NCI-H748 treated with DMSO at 0.1 percent for 48 hours (cell line): ENCODE measurements around the gene CPNE7.

Source experiments
- DNase-seq: peaks from one replicate; lab custom pipeline; 2025; lab: John Stamatoyannopoulos, UW

The CPNE7 gene

GRCh38 chr16:89604764-89605163 is 29.2 kb downstream of the CPNE7 start:
- DNase-seq = no peak

- no peak for DNase-seq
Measured at GRCh38 chr16:89605186-89605970, 29.8 kb downstream of the CPNE7 start.

DNA sequence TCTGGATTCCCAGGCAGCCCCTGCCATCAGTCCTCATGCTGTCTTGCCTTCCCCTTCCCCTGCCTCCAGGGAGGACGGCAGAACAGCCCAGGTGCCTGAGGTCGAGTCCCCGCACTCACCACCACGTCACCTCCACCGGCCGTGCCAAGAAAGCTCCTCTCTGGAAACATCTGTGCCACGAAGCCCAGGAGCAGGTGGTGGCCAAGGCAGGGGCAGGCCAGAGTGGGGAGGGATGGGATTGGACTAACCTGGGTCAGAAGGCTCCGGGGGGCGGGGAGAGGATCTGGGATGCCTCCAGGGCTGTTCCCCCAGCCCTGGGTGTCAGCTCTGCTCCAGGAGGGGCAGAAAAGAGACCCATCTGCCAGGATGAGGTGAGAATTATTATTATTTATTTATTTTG is 30.4 kb downstream of the CPNE7 start:
- no peak for DNase-seq

DNA sequence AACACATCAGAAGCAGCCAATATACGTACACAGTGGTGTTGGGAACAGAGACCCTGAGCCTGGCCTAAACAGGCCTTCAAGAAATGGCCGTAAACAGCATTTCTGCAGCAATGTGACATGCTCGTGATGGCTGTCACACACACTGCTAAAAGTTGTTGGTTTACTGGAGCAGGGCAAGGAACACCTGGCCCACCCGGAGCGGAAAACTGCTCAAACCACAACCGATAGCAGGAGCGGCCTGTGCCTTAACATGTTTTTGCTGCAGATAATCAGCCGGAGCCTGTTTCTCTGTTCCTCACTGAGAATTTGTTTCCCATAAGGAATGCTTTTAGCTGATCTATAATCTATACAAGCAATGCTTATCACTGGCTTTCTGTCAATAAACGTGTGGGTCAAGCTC is 31.9 kb downstream of the CPNE7 start:
- no peak for DNase-seq

DNA sequence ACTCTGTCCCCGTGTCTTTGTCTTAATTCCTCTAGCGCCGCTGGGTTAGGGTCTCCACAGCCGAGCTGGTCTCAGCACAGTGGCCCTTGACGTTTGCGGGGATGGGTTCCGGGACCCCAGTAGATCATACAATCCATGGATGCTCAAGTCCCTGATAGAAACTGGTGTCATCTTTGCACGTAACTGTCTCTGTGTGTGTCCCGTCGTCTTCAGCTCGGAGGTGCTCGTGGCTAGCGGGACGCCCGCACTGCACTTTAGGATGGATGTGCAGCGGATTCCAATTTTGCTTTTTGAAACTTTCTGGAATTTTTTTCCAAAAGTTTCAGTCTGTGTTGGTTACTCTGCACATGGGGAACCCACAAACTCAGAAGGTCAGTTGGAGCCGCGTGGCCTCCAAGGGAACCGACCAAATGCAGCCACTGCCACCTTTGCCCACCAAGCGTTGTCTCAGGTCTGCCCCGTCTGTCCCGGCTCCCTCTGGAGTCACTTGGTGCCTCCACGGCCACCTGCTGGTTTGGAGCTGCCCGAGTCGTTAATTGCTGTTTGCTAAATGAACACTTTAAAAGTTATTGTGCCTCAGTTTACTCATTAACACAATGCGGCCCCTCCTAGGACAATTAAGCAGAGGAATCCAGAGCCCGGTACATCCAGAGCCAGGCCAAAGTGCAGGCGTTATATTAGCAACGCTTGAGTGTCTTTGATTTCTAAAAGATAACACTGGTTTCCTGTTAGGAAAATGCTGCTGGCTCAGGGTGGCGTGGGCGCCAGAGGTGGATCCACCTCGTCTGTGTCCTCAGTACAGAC is 32.6 kb downstream of the CPNE7 start:
- DNase-seq = no peak

- DNase-seq = no peak
Measured at GRCh38 chr16:89610108-89610453, 34.5 kb downstream of the CPNE7 start.

- no peak for DNase-seq
Measured at GRCh38 chr16:89612415-89613166, 37.0 kb downstream of the CPNE7 start.

DNA sequence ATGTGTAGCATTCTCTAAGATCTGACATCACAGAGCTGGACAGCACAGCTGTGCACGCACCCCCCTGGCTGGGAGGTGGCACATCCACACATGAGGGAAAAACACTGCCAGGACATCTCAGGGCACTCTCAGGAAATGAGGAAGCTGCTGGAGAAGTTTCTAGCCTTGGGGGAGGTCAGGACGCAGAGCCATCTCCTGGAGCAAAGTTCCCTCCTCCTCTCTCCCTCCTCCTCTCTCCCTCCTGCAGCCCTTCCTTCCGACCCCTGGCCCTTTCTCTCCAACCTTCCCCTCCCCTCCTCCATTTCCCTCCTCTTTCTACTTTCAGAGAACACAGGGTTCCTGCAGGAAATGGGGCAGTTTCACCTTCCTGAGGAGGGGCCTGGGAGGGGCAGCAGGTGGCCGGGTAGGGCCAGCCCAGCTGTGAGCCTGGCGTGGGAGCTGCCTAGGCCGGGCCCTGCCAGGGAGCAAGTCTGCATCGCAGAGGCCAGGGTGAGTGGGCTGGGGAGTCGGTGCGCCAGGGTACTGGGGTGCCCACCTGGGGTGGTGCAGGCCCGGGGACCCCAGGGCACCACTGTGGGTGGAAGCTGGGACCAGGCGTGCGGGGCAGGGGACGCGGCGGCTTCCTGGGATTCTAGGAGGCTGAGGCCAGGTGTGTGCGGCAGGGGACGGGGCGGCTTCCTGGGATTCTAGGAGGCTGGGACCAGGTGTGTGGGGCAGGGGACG is 37.8 kb downstream of the CPNE7 start, which contains the start of gene DPEP1:
DPEP1 (plus strand) TSS at position 412 of the 723 bp plus-strand sequence. CDS start 16,769 bp downstream, outside the sequence.
- no peak for DNase-seq

DNA sequence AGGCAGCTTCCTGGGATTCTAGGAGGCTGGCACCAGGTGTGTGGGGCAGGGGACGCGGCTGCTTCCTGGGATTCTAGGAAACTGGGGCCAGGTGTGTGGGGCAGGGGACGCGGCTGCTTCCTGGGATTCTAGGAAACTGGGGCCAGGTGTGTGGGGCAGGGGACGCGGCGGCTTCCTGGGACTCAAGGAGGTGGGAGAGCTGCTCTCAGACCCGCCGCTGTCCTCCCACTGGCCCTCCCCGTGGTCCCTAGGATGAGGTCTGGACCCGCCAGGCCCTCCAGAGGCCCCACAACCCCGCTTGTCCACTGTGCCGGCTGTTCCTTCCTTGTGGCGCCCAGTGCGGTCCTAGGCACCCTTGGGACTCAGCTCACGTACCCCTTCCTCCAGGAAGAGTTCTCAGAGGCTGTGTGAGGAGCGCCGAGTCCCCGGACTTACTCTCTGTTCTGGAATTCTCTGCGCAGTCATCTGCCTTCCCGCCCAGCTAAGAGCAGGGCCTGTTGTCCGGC is 38.4 kb downstream of the CPNE7 start:
- no peak for DNase-seq

- no peak for DNase-seq
Measured at GRCh38 chr16:89615176-89615575, 39.6 kb downstream of the CPNE7 start.

DNA sequence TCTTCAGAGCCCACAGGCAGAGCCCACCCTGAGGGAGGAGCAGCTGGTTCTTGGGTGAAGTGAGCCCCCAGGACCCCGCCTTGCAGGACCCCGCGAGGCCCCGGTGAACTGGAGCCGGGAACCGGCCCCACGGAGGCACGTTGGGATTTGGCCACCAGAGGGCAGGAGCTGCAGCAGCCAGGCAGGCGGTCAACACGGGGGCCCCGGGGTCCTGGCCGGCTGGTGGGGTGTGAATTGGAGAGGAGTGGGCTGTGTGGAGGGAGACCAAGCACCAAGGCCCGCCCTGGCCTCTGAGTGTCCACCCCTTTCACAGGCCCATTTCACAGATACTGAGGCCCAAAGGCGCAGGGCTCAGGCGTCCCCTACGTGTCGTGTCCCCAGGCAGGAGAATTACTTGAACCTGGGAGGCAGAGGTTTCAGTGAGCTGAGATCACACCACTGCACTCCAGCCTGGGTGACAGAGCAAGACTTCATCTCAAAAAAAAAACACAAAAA is 40.1 kb downstream of the CPNE7 start:
- no peak for DNase-seq

- DNase-seq = no peak
Measured at GRCh38 chr16:89616623-89617022, 41.1 kb downstream of the CPNE7 start.

DNA sequence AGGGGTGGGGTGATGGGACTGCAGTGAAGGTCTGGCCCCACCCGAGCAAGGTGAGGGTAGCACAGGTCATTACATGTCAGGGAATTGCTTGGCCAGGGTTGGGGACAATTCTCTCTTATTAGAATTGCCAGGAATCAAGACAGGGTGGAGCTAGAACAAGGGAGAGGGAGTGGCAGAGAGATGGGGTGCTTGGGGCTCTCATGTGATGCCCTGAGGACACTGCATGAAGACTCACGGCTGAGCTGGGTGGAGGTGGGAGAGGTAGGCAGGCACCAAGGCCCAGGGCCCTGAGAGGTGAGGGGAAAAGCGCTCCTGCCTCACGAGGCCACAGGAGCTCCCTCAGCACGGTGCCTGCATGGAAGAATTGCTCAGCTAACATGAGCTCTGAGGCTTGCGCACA is 41.5 kb downstream of the CPNE7 start:
- no peak for DNase-seq

GRCh38 chr16:89618109-89618998 is 42.8 kb downstream of the CPNE7 start:
- DNase-seq = no peak

GRCh38 chr16:89619840-89620239 is 44.3 kb downstream of the CPNE7 start:
- DNase-seq = no peak

- DNase-seq = no peak
Measured at GRCh38 chr16:89620406-89620841, 44.9 kb downstream of the CPNE7 start.

DNA sequence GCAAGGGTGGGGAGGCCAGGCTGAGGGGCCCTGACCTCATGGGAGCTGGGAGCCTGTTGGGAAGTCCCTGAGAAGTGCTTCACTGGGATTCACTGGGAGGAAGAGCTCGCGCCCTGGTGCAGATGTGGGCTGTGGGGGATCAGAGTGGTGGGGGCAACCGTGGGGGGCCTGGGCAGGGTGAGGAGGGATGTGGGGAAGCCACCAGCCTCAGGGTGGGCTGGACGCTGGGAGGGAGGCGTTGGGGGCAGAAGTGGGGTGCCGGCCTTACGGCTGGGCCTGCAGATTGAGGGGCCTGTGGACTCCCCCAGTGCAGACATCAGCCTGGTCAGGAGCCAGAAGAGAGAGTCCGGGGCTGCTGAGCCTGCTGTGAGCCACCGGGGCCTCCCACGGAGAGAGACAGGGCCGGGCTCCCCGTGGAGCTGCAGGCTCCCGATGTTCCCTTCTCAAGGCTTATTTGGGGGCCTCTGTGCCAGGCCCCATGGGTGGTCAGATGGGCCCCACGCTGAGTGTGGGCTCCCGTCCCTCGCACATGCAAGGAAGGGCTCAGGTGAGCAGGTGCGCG is 45.7 kb downstream of the CPNE7 start:
- no peak for DNase-seq

GRCh38 chr16:89621698-89622409 is 46.3 kb downstream of the CPNE7 start:
- no peak for DNase-seq

- no peak for DNase-seq
Measured at GRCh38 chr16:89623511-89624261, 48.1 kb downstream of the CPNE7 start.
